HEK293 (cell line): ENCODE results near the gene SPRED3.

ENCODE experiments used
- CTCF ChIP-seq: fragments of 450-650 bp; formaldehyde crosslinking; IDR thresholded peaks from 2 replicates; pipeline ENCODE4 v1.5.1; 2016; ENCODE audit warnings: missing biosample characterization, missing genetic modification characterization
- KLF10 ChIP-seq: fragments of 450-650 bp; IDR thresholded peaks from 2 replicates; pipeline ENCODE4 v1.5.1; 2018; ENCODE audit warnings: missing biosample characterization, mild to moderate bottlenecking, missing genetic modification characterization
- ZNF133 ChIP-seq: fragments of 450-650 bp; formaldehyde crosslinking; IDR thresholded peaks from 2 replicates; pipeline ENCODE4 v1.5.1; 2016; ENCODE audit warnings: missing biosample characterization, missing genetic modification characterization
- TF ChIP-seq, protein P1 (sequence below): fragments of 450-650 bp; formaldehyde crosslinking; IDR thresholded peaks from 2 replicates; pipeline ENCODE4 v1.5.1; 2016; ENCODE audit warnings: missing biosample characterization, missing genetic modification characterization

GRCh38 chr19:38371081-38371480 lies 17.4 kb upstream of the SPRED3 start:
- TF ChIP-seq CTCF (tag by site-specific recombination) (no peak), KLF10 (tag by site-specific recombination) (no peak), ZNF133 (no peak)
- TF ChIP-seq, protein P1, sequence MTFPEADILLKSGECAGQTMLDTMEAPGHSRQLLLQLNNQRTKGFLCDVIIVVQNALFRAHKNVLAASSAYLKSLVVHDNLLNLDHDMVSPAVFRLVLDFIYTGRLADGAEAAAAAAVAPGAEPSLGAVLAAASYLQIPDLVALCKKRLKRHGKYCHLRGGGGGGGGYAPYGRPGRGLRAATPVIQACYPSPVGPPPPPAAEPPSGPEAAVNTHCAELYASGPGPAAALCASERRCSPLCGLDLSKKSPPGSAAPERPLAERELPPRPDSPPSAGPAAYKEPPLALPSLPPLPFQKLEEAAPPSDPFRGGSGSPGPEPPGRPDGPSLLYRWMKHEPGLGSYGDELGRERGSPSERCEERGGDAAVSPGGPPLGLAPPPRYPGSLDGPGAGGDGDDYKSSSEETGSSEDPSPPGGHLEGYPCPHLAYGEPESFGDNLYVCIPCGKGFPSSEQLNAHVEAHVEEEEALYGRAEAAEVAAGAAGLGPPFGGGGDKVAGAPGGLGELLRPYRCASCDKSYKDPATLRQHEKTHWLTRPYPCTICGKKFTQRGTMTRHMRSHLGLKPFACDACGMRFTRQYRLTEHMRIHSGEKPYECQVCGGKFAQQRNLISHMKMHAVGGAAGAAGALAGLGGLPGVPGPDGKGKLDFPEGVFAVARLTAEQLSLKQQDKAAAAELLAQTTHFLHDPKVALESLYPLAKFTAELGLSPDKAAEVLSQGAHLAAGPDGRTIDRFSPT = no peak
